ENCODE data around the gene RAB3B.

- TF ChIP-seq CTCF (IDR thresholded peaks at IDR 0.05; ENCODE audit: poor library complexity) (no peak), EZH2phosphoT487 (IDR thresholded peaks at IDR 0.05; ENCODE audit: low read depth, severe bottlenecking, unreplicated experiment) (no peak), EZH2 (IDR thresholded peaks at IDR 0.05; ENCODE audit: borderline replicate concordance) (no peak)
Observed at GRCh38 chr1:51915951-51916350, 74.5 kb downstream of the RAB3B start.
